Measurements from ENCODE around the gene GPHN.
A peak's percentile ranks its signal among the peaks of the same experiment; 100 is the strongest.

Gene GPHN

GRCh38 chr14:66923251-66923650 is 415.3 kb downstream of the GPHN start:
- Histone ChIP-seq H3K27me3 (ENCODE audit: control insufficient read depth in 1 of 2, insufficient read depth in 2 of 2, low read length in 2 of 2) (no peaks in the 10 kb centered on the region), H3K9me3 (ENCODE audit: control insufficient read depth in 1 of 2, low read length in 2 of 2) (peaks cover 0 to 2% of the 10 kb centered on the region in 2 donors), H3K9ac (ENCODE audit: low read depth in 1 of 2, low read length in 2 of 2) (no peak overlapping the region), H3K4me1 (ENCODE audit: control insufficient read depth in 1 of 2, insufficient read depth in 2 of 2, low read length in 2 of 2) (no peaks in the 10 kb centered on the region), H3K4me3 (ENCODE audit: low read depth in 1 of 2, low read length in 2 of 2) (no peak overlapping the region), H3K36me3 (ENCODE audit: control insufficient read depth in 1 of 2, insufficient read depth in 2 of 2, low read length in 2 of 2) (peaks cover 4 to 5% of the 10 kb centered on the region in 2 donors), H3K27ac (ENCODE audit: low read depth, low read length) (no peak overlapping the region)

GRCh38 chr14:66939409-66939808 is 431.5 kb downstream of the GPHN start:
- no peaks in the 10 kb centered on the region for H3K27me3 ChIP-seq (ENCODE audit: control insufficient read depth in 1 of 2, insufficient read depth in 2 of 2, low read length in 2 of 2)
- H3K4me1 ChIP-seq (ENCODE audit: control insufficient read depth in 1 of 2, insufficient read depth in 2 of 2, low read length in 2 of 2) = no peaks in the 10 kb centered on the region
- H3K9me3 ChIP-seq (ENCODE audit: control insufficient read depth in 1 of 2, low read length in 2 of 2) = peaks cover 21 to 37% of the 10 kb centered on the region in 2 donors
- H3K36me3 ChIP-seq (ENCODE audit: control insufficient read depth in 1 of 2, insufficient read depth in 2 of 2, low read length in 2 of 2) = peaks cover 7 to 11% of the 10 kb centered on the region in 2 donors
- H3K9ac ChIP-seq (ENCODE audit: low read depth in 1 of 2, low read length in 2 of 2) = no peak overlapping the region
- H3K27ac ChIP-seq (ENCODE audit: low read depth, low read length) = no peak overlapping the region
- H3K4me3 ChIP-seq (ENCODE audit: low read depth in 1 of 2, low read length in 2 of 2) = no peak overlapping the region

GRCh38 chr14:66944872-66945271 is 436.9 kb downstream of the GPHN start:
- no peaks in the 10 kb centered on the region for H3K4me1 ChIP-seq (ENCODE audit: control insufficient read depth in 1 of 2, insufficient read depth in 2 of 2, low read length in 2 of 2)
- H3K4me3 ChIP-seq (ENCODE audit: low read depth in 1 of 2, low read length in 2 of 2) = peak overlapping the region; percentile 12 to 38
- no peaks in the 10 kb centered on the region for H3K27me3 ChIP-seq (ENCODE audit: control insufficient read depth in 1 of 2, insufficient read depth in 2 of 2, low read length in 2 of 2)
- peaks cover 40 to 57% of the 10 kb centered on the region in 2 donors for H3K9me3 ChIP-seq (ENCODE audit: control insufficient read depth in 1 of 2, low read length in 2 of 2)
- no peak overlapping the region for H3K27ac ChIP-seq (ENCODE audit: low read depth, low read length)
- no peak overlapping the region for H3K9ac ChIP-seq (ENCODE audit: low read depth in 1 of 2, low read length in 2 of 2)
- H3K36me3 ChIP-seq (ENCODE audit: control insufficient read depth in 1 of 2, insufficient read depth in 2 of 2, low read length in 2 of 2) = peaks cover 18 to 25% of the 10 kb centered on the region in 2 donors

- Histone ChIP-seq H3K4me3 (ENCODE audit: low read depth in 1 of 2, low read length in 2 of 2) (no peak overlapping the region), H3K27me3 (ENCODE audit: control insufficient read depth in 1 of 2, insufficient read depth in 2 of 2, low read length in 2 of 2) (no peaks in the 10 kb centered on the region), H3K36me3 (ENCODE audit: control insufficient read depth in 1 of 2, insufficient read depth in 2 of 2, low read length in 2 of 2) (peaks cover 9% of the 10 kb centered on the region in 2 donors), H3K9ac (ENCODE audit: low read depth in 1 of 2, low read length in 2 of 2) (no peak overlapping the region), H3K9me3 (ENCODE audit: control insufficient read depth in 1 of 2, low read length in 2 of 2) (peaks cover 17 to 23% of the 10 kb centered on the region in 2 donors), H3K27ac (ENCODE audit: low read depth, low read length) (no peak overlapping the region), H3K4me1 (ENCODE audit: control insufficient read depth in 1 of 2, insufficient read depth in 2 of 2, low read length in 2 of 2) (no peaks in the 10 kb centered on the region)
Measured at GRCh38 chr14:66955159-66955558, 447.2 kb downstream of the GPHN start.

GRCh38 chr14:66959437-66960050 is 451.6 kb downstream of the GPHN start:
- Histone ChIP-seq H3K36me3 (ENCODE audit: control insufficient read depth in 1 of 2, insufficient read depth in 2 of 2, low read length in 2 of 2) (peaks cover 9% of the 10 kb centered on the region in 2 donors), H3K27ac (ENCODE audit: low read depth, low read length) (no peak overlapping the region), H3K27me3 (ENCODE audit: control insufficient read depth in 1 of 2, insufficient read depth in 2 of 2, low read length in 2 of 2) (no peaks in the 10 kb centered on the region), H3K4me3 (ENCODE audit: low read depth in 1 of 2, low read length in 2 of 2) (no peak overlapping the region), H3K4me1 (ENCODE audit: control insufficient read depth in 1 of 2, insufficient read depth in 2 of 2, low read length in 2 of 2) (no peaks in the 10 kb centered on the region), H3K9me3 (ENCODE audit: control insufficient read depth in 1 of 2, low read length in 2 of 2) (peaks cover 17 to 23% of the 10 kb centered on the region in 2 donors), H3K9ac (ENCODE audit: low read depth in 1 of 2, low read length in 2 of 2) (no peak overlapping the region)

GRCh38 chr14:66965831-66966230 is 457.9 kb downstream of the GPHN start:
- Histone ChIP-seq H3K27ac (ENCODE audit: low read depth, low read length) (no peak overlapping the region), H3K27me3 (ENCODE audit: control insufficient read depth in 1 of 2, insufficient read depth in 2 of 2, low read length in 2 of 2) (no peaks in the 10 kb centered on the region), H3K9ac (ENCODE audit: low read depth in 1 of 2, low read length in 2 of 2) (no peak overlapping the region), H3K4me3 (ENCODE audit: low read depth in 1 of 2, low read length in 2 of 2) (no peak overlapping the region), H3K9me3 (ENCODE audit: control insufficient read depth in 1 of 2, low read length in 2 of 2) (no peaks in the 10 kb centered on the region), H3K36me3 (ENCODE audit: control insufficient read depth in 1 of 2, insufficient read depth in 2 of 2, low read length in 2 of 2) (no peaks in the 10 kb centered on the region), H3K4me1 (ENCODE audit: control insufficient read depth in 1 of 2, insufficient read depth in 2 of 2, low read length in 2 of 2) (no peaks in the 10 kb centered on the region)

- Histone ChIP-seq H3K9ac (ENCODE audit: low read depth in 1 of 2, low read length in 2 of 2) (no peak overlapping the region), H3K9me3 (ENCODE audit: control insufficient read depth in 1 of 2, low read length in 2 of 2) (no peaks in the 10 kb centered on the region), H3K4me3 (ENCODE audit: low read depth in 1 of 2, low read length in 2 of 2) (no peak overlapping the region), H3K27ac (ENCODE audit: low read depth, low read length) (no peak overlapping the region), H3K36me3 (ENCODE audit: control insufficient read depth in 1 of 2, insufficient read depth in 2 of 2, low read length in 2 of 2) (no peaks in the 10 kb centered on the region), H3K27me3 (ENCODE audit: control insufficient read depth in 1 of 2, insufficient read depth in 2 of 2, low read length in 2 of 2) (no peaks in the 10 kb centered on the region), H3K4me1 (ENCODE audit: control insufficient read depth in 1 of 2, insufficient read depth in 2 of 2, low read length in 2 of 2) (no peaks in the 10 kb centered on the region)
Measured at GRCh38 chr14:66972469-66972868, 464.5 kb downstream of the GPHN start.

GRCh38 chr14:66974397-66975025 is 466.6 kb downstream of the GPHN start:
- no peak overlapping the region for H3K4me3 ChIP-seq (ENCODE audit: low read depth in 1 of 2, low read length in 2 of 2)
- H3K27me3 ChIP-seq (ENCODE audit: control insufficient read depth in 1 of 2, insufficient read depth in 2 of 2, low read length in 2 of 2) = no peaks in the 10 kb centered on the region
- H3K4me1 ChIP-seq (ENCODE audit: control insufficient read depth in 1 of 2, insufficient read depth in 2 of 2, low read length in 2 of 2) = no peaks in the 10 kb centered on the region
- H3K9ac ChIP-seq (ENCODE audit: low read depth in 1 of 2, low read length in 2 of 2) = no peak overlapping the region
- H3K27ac ChIP-seq (ENCODE audit: low read depth, low read length) = no peak overlapping the region
- H3K36me3 ChIP-seq (ENCODE audit: control insufficient read depth in 1 of 2, insufficient read depth in 2 of 2, low read length in 2 of 2) = no peaks in the 10 kb centered on the region
- H3K9me3 ChIP-seq (ENCODE audit: control insufficient read depth in 1 of 2, low read length in 2 of 2) = no peaks in the 10 kb centered on the region

GRCh38 chr14:66975251-66975650 is 467.3 kb downstream of the GPHN start:
- no peaks in the 10 kb centered on the region for H3K27me3 ChIP-seq (ENCODE audit: control insufficient read depth in 1 of 2, insufficient read depth in 2 of 2, low read length in 2 of 2)
- H3K4me3 ChIP-seq (ENCODE audit: low read depth in 1 of 2, low read length in 2 of 2) = no peak overlapping the region
- H3K9me3 ChIP-seq (ENCODE audit: control insufficient read depth in 1 of 2, low read length in 2 of 2) = no peaks in the 10 kb centered on the region
- H3K36me3 ChIP-seq (ENCODE audit: control insufficient read depth in 1 of 2, insufficient read depth in 2 of 2, low read length in 2 of 2) = no peaks in the 10 kb centered on the region
- no peaks in the 10 kb centered on the region for H3K4me1 ChIP-seq (ENCODE audit: control insufficient read depth in 1 of 2, insufficient read depth in 2 of 2, low read length in 2 of 2)
- no peak overlapping the region for H3K27ac ChIP-seq (ENCODE audit: low read depth, low read length)
- no peak overlapping the region for H3K9ac ChIP-seq (ENCODE audit: low read depth in 1 of 2, low read length in 2 of 2)

GRCh38 chr14:66979101-66979974 is 471.4 kb downstream of the GPHN start:
- Histone ChIP-seq H3K9ac (ENCODE audit: low read depth in 1 of 2, low read length in 2 of 2) (no peak overlapping the region), H3K27ac (ENCODE audit: low read depth, low read length) (no peak overlapping the region), H3K4me1 (ENCODE audit: control insufficient read depth in 1 of 2, insufficient read depth in 2 of 2, low read length in 2 of 2) (no peaks in the 10 kb centered on the region), H3K36me3 (ENCODE audit: control insufficient read depth in 1 of 2, insufficient read depth in 2 of 2, low read length in 2 of 2) (no peaks in the 10 kb centered on the region), H3K4me3 (ENCODE audit: low read depth in 1 of 2, low read length in 2 of 2) (no peak overlapping the region), H3K9me3 (ENCODE audit: control insufficient read depth in 1 of 2, low read length in 2 of 2) (no peaks in the 10 kb centered on the region), H3K27me3 (ENCODE audit: control insufficient read depth in 1 of 2, insufficient read depth in 2 of 2, low read length in 2 of 2) (no peaks in the 10 kb centered on the region)

All from duodenal mucosa (tissue), 2 donors.